GM18870 (cell line): ENCODE data around the gene ZFYVE9.

Experiments used
- ATAC-seq: cut with Tn5 transposase; IDR thresholded peaks from one replicate; pipeline ENCODE4 v1.9.1; 2021; ENCODE audit warnings: moderate library complexity; ENCODE audit not compliant: unreplicated experiment

Gene ZFYVE9

GRCh38 chr1:52334906-52335528 lies 193.1 kb downstream of the ZFYVE9 start:
- ATAC-seq: no peak

GRCh38 chr1:52337439-52337838 lies 195.6 kb downstream of the ZFYVE9 start:
- no peak for ATAC-seq

GRCh38 chr1:52341655-52342260 lies 199.9 kb downstream of the ZFYVE9 start:
- no peak for ATAC-seq

- no peak for ATAC-seq
Measured at GRCh38 chr1:52343979-52344378, 202.1 kb downstream of the ZFYVE9 start.

GRCh38 chr1:52345252-52345651 lies 203.4 kb downstream of the ZFYVE9 start:
- no peak for ATAC-seq

GRCh38 chr1:52346653-52347052 lies 204.8 kb downstream of the ZFYVE9 start:
- no peak for ATAC-seq

- no peak for ATAC-seq
Measured at GRCh38 chr1:52348704-52349300, 206.9 kb downstream of the ZFYVE9 start.

GRCh38 chr1:52352690-52353089 lies 210.8 kb downstream of the ZFYVE9 start:
- no peak for ATAC-seq

GRCh38 chr1:52355436-52355835 lies 213.5 kb downstream of the ZFYVE9 start:
- ATAC-seq: no peak

GRCh38 chr1:52355847-52356505 lies 214.1 kb downstream of the ZFYVE9 start:
- ATAC-seq: no peak

- ATAC-seq: no peak
Measured at GRCh38 chr1:52356818-52357355, 215.0 kb downstream of the ZFYVE9 start.

- no peak for ATAC-seq
Measured at GRCh38 chr1:52357397-52357796, 215.5 kb downstream of the ZFYVE9 start.

- ATAC-seq: no peak
Measured at GRCh38 chr1:52358851-52359497, 217.1 kb downstream of the ZFYVE9 start.

GRCh38 chr1:52359676-52360594 lies 218.0 kb downstream of the ZFYVE9 start:
- no peak for ATAC-seq

GRCh38 chr1:52360595-52360968 lies 218.7 kb downstream of the ZFYVE9 start:
- ATAC-seq: no peak

- ATAC-seq: no peak
Measured at GRCh38 chr1:52364235-52364839, 222.4 kb downstream of the ZFYVE9 start.

GRCh38 chr1:52365071-52365745 lies 223.3 kb downstream of the ZFYVE9 start:
- ATAC-seq: no peak

GRCh38 chr1:52365746-52366516 lies 224.0 kb downstream of the ZFYVE9 start, which contains the start of gene CC2D1B:
CC2D1B (minus strand) TSS chr1:52366205; CDS start chr1:52364620, 1,585 bp downstream.
- peak; percentile 72 for ATAC-seq

- ATAC-seq: no peak
Measured at GRCh38 chr1:52366517-52366827, 224.6 kb downstream of the ZFYVE9 start.
